T-helper 1 cell treated with Interleukin-12 subunit alpha and Interleukin-12 subunit beta and Interleukin-4 antibody, amounts not matched to agents 30 μg/mL and 1 μg/mL, for 36 hours (primary cell): ENCODE results near the gene KLHL33.
A peak's percentile ranks its signal among the peaks of the same experiment; 100 is the strongest.
"Not testable (repeated sequence)": the region's sequence is repeated elsewhere in the genome, so short reads cannot be mapped to it uniquely, and the experiment has no call there.

Experiments
- H3K27ac Mint-ChIP-seq: one replicate; pipeline ENCODE4 v1.8.0; 2021; ENCODE audit warnings: mild to moderate bottlenecking, mixed read lengths
- H3K27me3 Mint-ChIP-seq: one replicate; pipeline ENCODE4 v1.8.0; 2021; ENCODE audit warnings: low read depth, mixed read lengths
- H3K36me3 Mint-ChIP-seq: one replicate; pipeline ENCODE4 v1.8.0; 2021; ENCODE audit warnings: low read depth, mixed read lengths
- H3K4me1 Mint-ChIP-seq: one replicate; pipeline ENCODE4 v1.8.0; 2021; ENCODE audit warnings: low read depth, mixed read lengths
- H3K4me3 Mint-ChIP-seq: one replicate; pipeline ENCODE4 v1.8.0; 2021; ENCODE audit warnings: mild to moderate bottlenecking, moderate library complexity, mixed read lengths
- H3K9me3 Mint-ChIP-seq: one replicate; pipeline ENCODE4 v1.8.0; 2021; ENCODE audit warnings: mixed read lengths

KLHL33 gene

GRCh38 chr14:20458031-20458789 is 22.2 kb upstream of the KLHL33 start:
- no peak overlapping the region for H3K27ac Mint-ChIP-seq
- H3K36me3 Mint-ChIP-seq = peaks cover 17% of the 10 kb centered on the region
- H3K4me1 Mint-ChIP-seq = peaks cover 37% of the 10 kb centered on the region
- no peaks in the 10 kb centered on the region for H3K9me3 Mint-ChIP-seq
- H3K27me3 Mint-ChIP-seq = no peaks in the 10 kb centered on the region
- no peak overlapping the region for H3K4me3 Mint-ChIP-seq

GRCh38 chr14:20456971-20457370 is 21.0 kb upstream of the KLHL33 start:
- Mint-ChIP-seq H3K27ac (no peak overlapping the region), H3K9me3 (no peaks in the 10 kb centered on the region)

GRCh38 chr14:20455355-20456300 is 19.7 kb upstream of the KLHL33 start:
- H3K4me3 Mint-ChIP-seq = no peak overlapping the region
- no peaks in the 10 kb centered on the region for H3K9me3 Mint-ChIP-seq
- H3K27me3 Mint-ChIP-seq = no peaks in the 10 kb centered on the region
- peaks cover 27% of the 10 kb centered on the region for H3K36me3 Mint-ChIP-seq
- peaks cover 27% of the 10 kb centered on the region for H3K4me1 Mint-ChIP-seq
- H3K27ac Mint-ChIP-seq = no peak overlapping the region

More at GRCh38 chr14:20456971-20457370, 21.0 kb upstream of the KLHL33 start:
- H3K27me3 Mint-ChIP-seq = no peaks in the 10 kb centered on the region
- peaks cover 23% of the 10 kb centered on the region for H3K36me3 Mint-ChIP-seq
- H3K4me1 Mint-ChIP-seq = peaks cover 32% of the 10 kb centered on the region
- H3K4me3 Mint-ChIP-seq = no peak overlapping the region

GRCh38 chr14:20454516-20455354 is 18.8 kb upstream of the KLHL33 start, which contains the start of the genes APEX1 and OSGEP:
Gene APEX1 (plus strand): TSS chr14:20455226. CDS start chr14:20455646, 420 bp downstream.
Gene OSGEP (minus strand): TSS chr14:20454812. CDS start chr14:20454683, 129 bp downstream.
- Mint-ChIP-seq H3K36me3 (peaks cover 25% of the 10 kb centered on the region), H3K27me3 (no peaks in the 10 kb centered on the region), H3K4me1 (peaks cover 21% of the 10 kb centered on the region), H3K27ac (no peak within 1 kb of the TSS), H3K4me3 (no peak within 1 kb of the TSS), H3K9me3 (no peaks in the 10 kb centered on the region)

GRCh38 chr14:20452831-20453230 is 16.9 kb upstream of the KLHL33 start:
- H3K9me3 Mint-ChIP-seq, H3K4me3 Mint-ChIP-seq, H3K27ac Mint-ChIP-seq, H3K27me3 Mint-ChIP-seq: not testable (repeated sequence)
- peaks cover 26% of the 10 kb centered on the region for H3K36me3 Mint-ChIP-seq
- H3K4me1 Mint-ChIP-seq = peaks cover 11% of the 10 kb centered on the region

GRCh38 chr14:20446889-20447288 is 10.9 kb upstream of the KLHL33 start:
- Mint-ChIP-seq H3K36me3 (peaks cover 32% of the 10 kb centered on the region), H3K27ac (no peak overlapping the region), H3K4me1 (peaks cover 7% of the 10 kb centered on the region), H3K27me3 (no peaks in the 10 kb centered on the region), H3K9me3 (no peaks in the 10 kb centered on the region), H3K4me3 (no peak overlapping the region)

GRCh38 chr14:20443650-20444049 is 7.7 kb upstream of the KLHL33 start:
- not testable (repeated sequence) for H3K9me3 Mint-ChIP-seq, H3K27me3 Mint-ChIP-seq, H3K4me3 Mint-ChIP-seq, H3K27ac Mint-ChIP-seq
- Mint-ChIP-seq H3K4me1 (peaks cover 17% of the 10 kb centered on the region), H3K36me3 (peaks cover 19% of the 10 kb centered on the region)

- Mint-ChIP-seq H3K9me3 (no peaks in the 10 kb centered on the region), H3K36me3 (peaks cover 5% of the 10 kb centered on the region), H3K27me3 (no peaks in the 10 kb centered on the region), H3K4me3 (no peak overlapping the region), H3K27ac (no peak overlapping the region), H3K4me1 (peaks cover 17% of the 10 kb centered on the region)
Measured at GRCh38 chr14:20441461-20441860, 5.5 kb upstream of the KLHL33 start.

GRCh38 chr14:20440882-20441281 is 4.9 kb upstream of the KLHL33 start:
- H3K36me3 Mint-ChIP-seq = peaks cover 5% of the 10 kb centered on the region
- H3K4me3 Mint-ChIP-seq = no peak overlapping the region
- peaks cover 17% of the 10 kb centered on the region for H3K4me1 Mint-ChIP-seq
- no peaks in the 10 kb centered on the region for H3K27me3 Mint-ChIP-seq
- peak overlapping the region; percentile 14 for H3K27ac Mint-ChIP-seq
- H3K9me3 Mint-ChIP-seq = no peaks in the 10 kb centered on the region

- H3K9me3 Mint-ChIP-seq = no peaks in the 10 kb centered on the region
- peaks cover 5% of the 10 kb centered on the region for H3K36me3 Mint-ChIP-seq
- H3K27me3 Mint-ChIP-seq = no peaks in the 10 kb centered on the region
- peaks cover 17% of the 10 kb centered on the region for H3K4me1 Mint-ChIP-seq
- no peak overlapping the region for H3K4me3 Mint-ChIP-seq
- no peak overlapping the region for H3K27ac Mint-ChIP-seq
Measured at GRCh38 chr14:20440465-20440864, 4.5 kb upstream of the KLHL33 start.

GRCh38 chr14:20438664-20439063 is 2.7 kb upstream of the KLHL33 start:
- H3K27me3 Mint-ChIP-seq = no peaks in the 10 kb centered on the region
- H3K4me3 Mint-ChIP-seq = no peak overlapping the region
- H3K4me1 Mint-ChIP-seq = peaks cover 17% of the 10 kb centered on the region
- no peak overlapping the region for H3K27ac Mint-ChIP-seq
- peaks cover 5% of the 10 kb centered on the region for H3K36me3 Mint-ChIP-seq
- H3K9me3 Mint-ChIP-seq = no peaks in the 10 kb centered on the region

GRCh38 chr14:20436363-20436755 is 393 bp upstream of the KLHL33 start:
- Mint-ChIP-seq H3K27ac (no peak overlapping the region), H3K4me1 (peaks cover 10% of the 10 kb centered on the region), H3K27me3 (no peaks in the 10 kb centered on the region), H3K36me3 (no peaks in the 10 kb centered on the region), H3K9me3 (no peaks in the 10 kb centered on the region), H3K4me3 (no peak overlapping the region)

GRCh38 chr14:20434701-20435581 is 1.0 kb downstream of the KLHL33 start:
- no peak overlapping the region for H3K4me3 Mint-ChIP-seq
- no peaks in the 10 kb centered on the region for H3K36me3 Mint-ChIP-seq
- no peaks in the 10 kb centered on the region for H3K9me3 Mint-ChIP-seq
- no peaks in the 10 kb centered on the region for H3K27me3 Mint-ChIP-seq
- peaks cover 2% of the 10 kb centered on the region for H3K4me1 Mint-ChIP-seq
- H3K27ac Mint-ChIP-seq = no peak overlapping the region
